Body of pancreas (tissue), 4 donors: ENCODE results near the gene ABCB6.

Experiments
- CTCF ChIP-seq, 7 experiments: fragments of 450-650 bp in 4 of 7; fragments of 200-600 bp in 3 of 7; sonication (generic) in 3 of 7; IDR thresholded peaks; one replicate each; pipeline ENCODE4 v1.5.1; 2016 to 2019; ENCODE audit warnings: antibody characterized with exemption in 7 of 7
- POLR2A ChIP-seq, 3 donors: fragments of 450-650 bp; IDR thresholded peaks; one replicate each; pipeline ENCODE4 v1.6.1; 2016; ENCODE audit warnings: antibody characterized with exemption in 3 of 3, mild to moderate bottlenecking in 2 of 3

- no peak for TF ChIP-seq CTCF (IDR thresholded peaks at IDR 0.05)
- no peak for TF ChIP-seq POLR2A (IDR thresholded peaks at IDR 0.05)
Observed at GRCh38 chr2:219167997-219168396, 50.8 kb downstream of the ABCB6 start.
